PC-9 (cell line): ENCODE data around the gene GNG13.

Experiments
- EZH2 ChIP-seq: fragments of 200-600 bp; sonication (generic); IDR thresholded peaks from 2 replicates; pipeline ENCODE4 v1.8.0; 2017; ENCODE audit warnings: antibody characterized with exemption, low read depth
- TF ChIP-seq, protein P1 (sequence below): fragments of 200-600 bp; sonication (generic); conservative IDR thresholded peaks from 2 replicates; pipeline ENCODE4 v1.6.1; 2017; ENCODE audit warnings: mixed run types, antibody characterized with exemption, mild to moderate bottlenecking, moderate library complexity

- TF ChIP-seq, protein P1, sequence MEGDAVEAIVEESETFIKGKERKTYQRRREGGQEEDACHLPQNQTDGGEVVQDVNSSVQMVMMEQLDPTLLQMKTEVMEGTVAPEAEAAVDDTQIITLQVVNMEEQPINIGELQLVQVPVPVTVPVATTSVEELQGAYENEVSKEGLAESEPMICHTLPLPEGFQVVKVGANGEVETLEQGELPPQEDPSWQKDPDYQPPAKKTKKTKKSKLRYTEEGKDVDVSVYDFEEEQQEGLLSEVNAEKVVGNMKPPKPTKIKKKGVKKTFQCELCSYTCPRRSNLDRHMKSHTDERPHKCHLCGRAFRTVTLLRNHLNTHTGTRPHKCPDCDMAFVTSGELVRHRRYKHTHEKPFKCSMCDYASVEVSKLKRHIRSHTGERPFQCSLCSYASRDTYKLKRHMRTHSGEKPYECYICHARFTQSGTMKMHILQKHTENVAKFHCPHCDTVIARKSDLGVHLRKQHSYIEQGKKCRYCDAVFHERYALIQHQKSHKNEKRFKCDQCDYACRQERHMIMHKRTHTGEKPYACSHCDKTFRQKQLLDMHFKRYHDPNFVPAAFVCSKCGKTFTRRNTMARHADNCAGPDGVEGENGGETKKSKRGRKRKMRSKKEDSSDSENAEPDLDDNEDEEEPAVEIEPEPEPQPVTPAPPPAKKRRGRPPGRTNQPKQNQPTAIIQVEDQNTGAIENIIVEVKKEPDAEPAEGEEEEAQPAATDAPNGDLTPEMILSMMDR: no peak
- TF ChIP-seq EZH2: no peak
Measured at GRCh38 chr16:813916-814412, 13.4 kb upstream of the GNG13 start.
